HG03280 (cell line): Measurements from ENCODE around the gene HIBADH.
"Not testable (repeated sequence)": the region's sequence is repeated elsewhere in the genome, so short reads cannot be mapped to it uniquely, and the experiment has no call there.

ENCODE experiments used
- ATAC-seq: cut with Tn5 transposase; IDR thresholded peaks from one replicate; pipeline ENCODE4 v1.9.1; 2021; ENCODE audit warnings: mild to moderate bottlenecking, moderate library complexity; ENCODE audit not compliant: unreplicated experiment

Gene HIBADH

GRCh38 chr7:27603813-27604212 is 58.9 kb downstream of the HIBADH start:
- no peak for ATAC-seq

GRCh38 chr7:27602766-27603165 is 59.9 kb downstream of the HIBADH start:
- no peak for ATAC-seq

GRCh38 chr7:27601217-27601616 is 61.5 kb downstream of the HIBADH start:
- ATAC-seq, result no peak

- ATAC-seq, result no peak
Measured at GRCh38 chr7:27600247-27600646, 62.4 kb downstream of the HIBADH start.

GRCh38 chr7:27595009-27595408 is 67.7 kb downstream of the HIBADH start:
- no peak for ATAC-seq

- ATAC-seq, result no peak
Measured at GRCh38 chr7:27593226-27593625, 69.5 kb downstream of the HIBADH start.

GRCh38 chr7:27590416-27590815 is 72.3 kb downstream of the HIBADH start:
- no peak for ATAC-seq

GRCh38 chr7:27587429-27587828 is 75.3 kb downstream of the HIBADH start:
- ATAC-seq, result no peak

GRCh38 chr7:27586825-27587224 is 75.9 kb downstream of the HIBADH start:
- peak; percentile 85 for ATAC-seq

GRCh38 chr7:27585781-27586447 is 76.8 kb downstream of the HIBADH start:
- ATAC-seq, result no peak

- ATAC-seq, result no peak
Measured at GRCh38 chr7:27581906-27582305, 80.8 kb downstream of the HIBADH start.

- ATAC-seq, result no peak
Measured at GRCh38 chr7:27581119-27581518, 81.6 kb downstream of the HIBADH start.

- no peak for ATAC-seq
Measured at GRCh38 chr7:27579565-27579964, 83.1 kb downstream of the HIBADH start.

- not testable (repeated sequence) for ATAC-seq
Measured at GRCh38 chr7:27578169-27578568, 84.5 kb downstream of the HIBADH start.

- no peak for ATAC-seq
Measured at GRCh38 chr7:27576360-27576944, 86.2 kb downstream of the HIBADH start.

GRCh38 chr7:27575613-27576012 is 87.1 kb downstream of the HIBADH start:
- no peak for ATAC-seq

GRCh38 chr7:27569106-27569505 is 93.6 kb downstream of the HIBADH start:
- ATAC-seq, result no peak

- ATAC-seq, result no peak
Measured at GRCh38 chr7:27567266-27567665, 95.4 kb downstream of the HIBADH start.

- ATAC-seq, result no peak
Measured at GRCh38 chr7:27564881-27565482, 97.7 kb downstream of the HIBADH start.

GRCh38 chr7:27560706-27561235 is 101.9 kb downstream of the HIBADH start:
- ATAC-seq, result no peak

- no peak for ATAC-seq
Measured at GRCh38 chr7:27555670-27556069, 107.0 kb downstream of the HIBADH start.

- no peak for ATAC-seq
Measured at GRCh38 chr7:27554826-27555225, 107.9 kb downstream of the HIBADH start.
